MM.1S (cell line): ENCODE results near the gene SRCIN1.

ENCODE experiments used
- DNase-seq: peaks from one replicate; pipeline ENCODE4 v3.0.0-alpha.2; 2015
- H2AFZ ChIP-seq: fragments of 300-600 bp; sonication (generic); 2 replicates; pipeline ENCODE4 v1.6.0; 2016; ENCODE audit warnings: antibody characterized with exemption, low read length
- H3F3A ChIP-seq: fragments of 300-600 bp; sonication (generic); 2 replicates; pipeline ENCODE4 v1.6.1; 2016; ENCODE audit warnings: mild to moderate bottlenecking, antibody characterized with exemption, low read length, moderate library complexity, mixed read lengths; ENCODE audit not compliant: insufficient read depth
- H3K27ac ChIP-seq: fragments of 300-600 bp; sonication (generic); 2 replicates; pipeline ENCODE4 v1.5.1; 2016; ENCODE audit warnings: mild to moderate bottlenecking, low read length
- H3K27me3 ChIP-seq: fragments of 300-600 bp; sonication (generic); replicated peaks from 2 replicates; pipeline ENCODE4 v1.6.0; 2016; ENCODE audit warnings: low read length; ENCODE audit not compliant: insufficient read depth
- H3K36me3 ChIP-seq: fragments of 300-600 bp; sonication (generic); replicated peaks from 2 replicates; pipeline ENCODE4 v1.6.1; 2016; ENCODE audit warnings: mild to moderate bottlenecking, low read length, mixed read lengths; ENCODE audit not compliant: insufficient read depth
- H3K4me1 ChIP-seq: fragments of 300-600 bp; sonication (generic); 2 replicates; pipeline ENCODE4 v1.6.1; 2016; ENCODE audit warnings: low read length, mixed read lengths
- H3K4me2 ChIP-seq: fragments of 300-600 bp; sonication (generic); 2 replicates; pipeline ENCODE4 v1.6.0; 2016; ENCODE audit warnings: low read depth, low read length
- H3K4me3 ChIP-seq: fragments of 300-600 bp; sonication (generic); 2 replicates; pipeline ENCODE4 v1.5.1; 2016; ENCODE audit warnings: low read length, mixed read lengths
- H3K79me2 ChIP-seq: fragments of 300-600 bp; sonication (generic); 2 replicates; pipeline ENCODE4 v1.6.1; 2016; ENCODE audit warnings: mixed run types, low read length, mixed read lengths
- H3K9ac ChIP-seq: fragments of 300-600 bp; sonication (generic); 2 replicates; pipeline ENCODE4 v1.6.1; 2016; ENCODE audit warnings: low read length, mixed read lengths
- H3K9me2 ChIP-seq: fragments of 300-600 bp; sonication (generic); replicated peaks from 2 replicates; pipeline ENCODE4 v1.6.1; 2016; ENCODE audit warnings: mild to moderate bottlenecking, low read length, mixed read lengths; ENCODE audit not compliant: insufficient read depth
- H3K9me3 ChIP-seq: fragments of 300-600 bp; sonication (generic); replicated peaks from 2 replicates; pipeline ENCODE4 v1.6.1; 2016; ENCODE audit warnings: mild to moderate bottlenecking, low read length, mixed read lengths; ENCODE audit not compliant: insufficient read depth
- H4K20me1 ChIP-seq: fragments of 300-600 bp; sonication (generic); 2 replicates; pipeline ENCODE4 v1.6.1; 2016; ENCODE audit warnings: mild to moderate bottlenecking, low read length, moderate library complexity, mixed read lengths; ENCODE audit not compliant: insufficient read depth
- CTCF ChIP-seq: fragments of 300-600 bp; sonication (generic); IDR thresholded peaks from 2 replicates; pipeline ENCODE4 v1.5.1; 2016; ENCODE audit warnings: antibody characterized with exemption, low read length, mixed read lengths
- EZH2 ChIP-seq: fragments of 300-600 bp; sonication (generic); optimal IDR thresholded peaks from 2 replicates; pipeline ENCODE3; 2017; ENCODE audit warnings: low read depth, mild to moderate bottlenecking, antibody characterized with exemption, low read length, mixed read lengths
- EZH2phosphoT487 ChIP-seq: fragments of 300-600 bp; sonication (generic); IDR thresholded peaks from 2 replicates; pipeline ENCODE4 v1.6.1; 2018; ENCODE audit warnings: antibody characterized with exemption, low read length

The SRCIN1 gene

GRCh38 chr17:38611070-38611786 is 5.5 kb upstream of the SRCIN1 start:
- Histone ChIP-seq H3K9ac (no peak overlapping the region), H3K9me3 (no peaks in the 10 kb centered on the region), H3K27ac (no peak overlapping the region), H3K4me3 (no peak overlapping the region), H3K27me3 (peaks cover 41% of the 10 kb centered on the region), H2AFZ (no peak overlapping the region), H3K79me2 (no peaks in the 10 kb centered on the region), H3K4me2 (no peak overlapping the region), H4K20me1 (no peaks in the 10 kb centered on the region), H3F3A (no peaks in the 10 kb centered on the region), H3K36me3 (no peaks in the 10 kb centered on the region), H3K4me1 (0 out of 2 replicates have a peak, but pooled peaks cover 6% of the 10 kb centered on the region), H3K9me2 (no peaks in the 10 kb centered on the region)
- peak; percentile 3 for DNase-seq
- TF ChIP-seq CTCF (no peak), EZH2 (no peak), EZH2phosphoT487 (no peak)

GRCh38 chr17:38609280-38610031 is 3.7 kb upstream of the SRCIN1 start:
- H2AFZ ChIP-seq = no peak overlapping the region
- H4K20me1 ChIP-seq = no peaks in the 10 kb centered on the region
- H3F3A ChIP-seq = no peaks in the 10 kb centered on the region
- H3K9me3 ChIP-seq = no peaks in the 10 kb centered on the region
- peak; percentile 3 for DNase-seq
- no peaks in the 10 kb centered on the region for H3K36me3 ChIP-seq
- H3K79me2 ChIP-seq = no peaks in the 10 kb centered on the region
- no peak for TF ChIP-seq CTCF
- TF ChIP-seq EZH2 = no peak
- no peak for TF ChIP-seq EZH2phosphoT487
- H3K4me3 ChIP-seq = no peak overlapping the region
- H3K9me2 ChIP-seq = no peaks in the 10 kb centered on the region
- no peak overlapping the region for H3K9ac ChIP-seq
- 0 out of 2 replicates have a peak, but pooled peaks cover 6% of the 10 kb centered on the region for H3K4me1 ChIP-seq
- no peak overlapping the region for H3K27ac ChIP-seq
- no peak overlapping the region for H3K4me2 ChIP-seq
- peaks cover 51% of the 10 kb centered on the region for H3K27me3 ChIP-seq

GRCh38 chr17:38608648-38609047 is 2.9 kb upstream of the SRCIN1 start:
- no peak overlapping the region for H3K27ac ChIP-seq
- no peak overlapping the region for H2AFZ ChIP-seq
- H3K9me3 ChIP-seq = no peaks in the 10 kb centered on the region
- peaks cover 59% of the 10 kb centered on the region for H3K27me3 ChIP-seq
- peak; percentile 4 for DNase-seq
- H3K9ac ChIP-seq = no peak overlapping the region
- H3K4me1 ChIP-seq = 0 out of 2 replicates have a peak, but pooled peaks cover 6% of the 10 kb centered on the region
- no peak for TF ChIP-seq CTCF
- no peak for TF ChIP-seq EZH2
- TF ChIP-seq EZH2phosphoT487 = no peak
- H3K4me3 ChIP-seq = no peak overlapping the region
- no peaks in the 10 kb centered on the region for H3K9me2 ChIP-seq
- H4K20me1 ChIP-seq = no peaks in the 10 kb centered on the region
- H3F3A ChIP-seq = no peaks in the 10 kb centered on the region
- no peaks in the 10 kb centered on the region for H3K79me2 ChIP-seq
- H3K36me3 ChIP-seq = no peaks in the 10 kb centered on the region
- H3K4me2 ChIP-seq = no peak overlapping the region
